HG02759 (cell line): ENCODE data around the gene PPP1R26.
"Not testable (repeated sequence)": the region's sequence is repeated elsewhere in the genome, so short reads cannot be mapped to it uniquely, and the experiment has no call there.

Experiments used
- ATAC-seq: cut with Tn5 transposase; IDR thresholded peaks from one replicate; pipeline ENCODE4 v1.9.1; 2021; ENCODE audit warnings: mild to moderate bottlenecking, moderate library complexity; ENCODE audit not compliant: unreplicated experiment

PPP1R26 gene

DNA sequence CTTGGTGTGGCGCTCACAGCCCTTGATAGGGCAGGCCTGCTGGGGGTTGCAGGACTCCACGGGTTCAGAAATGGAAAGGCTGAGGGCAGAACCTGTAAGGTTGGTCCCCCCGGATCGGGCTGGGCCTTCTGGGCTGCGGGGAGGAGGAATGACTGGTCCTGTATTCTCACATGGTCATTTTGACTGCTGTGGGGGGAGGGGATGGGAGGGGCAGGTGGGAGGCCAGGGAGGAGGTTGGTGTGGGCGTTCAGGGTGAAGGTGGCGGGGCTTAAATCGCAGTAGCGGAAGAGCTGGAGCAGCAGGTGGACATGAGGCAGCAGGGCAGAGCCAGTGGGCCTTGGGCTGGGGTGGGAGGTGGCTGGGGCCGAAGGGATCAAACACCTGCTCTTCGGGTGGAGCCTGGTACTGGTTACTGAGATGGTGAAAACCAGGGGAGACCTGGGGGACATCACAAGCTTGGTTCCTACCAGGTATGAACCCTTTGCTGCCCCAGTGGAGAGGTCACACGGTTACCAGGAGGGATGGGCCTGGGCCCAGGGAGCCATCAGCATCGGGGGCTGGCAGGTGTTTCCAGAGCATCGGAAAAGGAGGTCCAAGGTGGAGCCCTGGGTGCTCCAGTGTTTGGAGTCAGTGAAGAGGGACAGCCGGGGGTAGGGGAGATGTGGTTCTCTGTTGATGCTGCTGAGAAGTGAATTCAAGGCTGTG, 22.7 kb downstream of the PPP1R26 start:
- ATAC-seq = no peak

DNA sequence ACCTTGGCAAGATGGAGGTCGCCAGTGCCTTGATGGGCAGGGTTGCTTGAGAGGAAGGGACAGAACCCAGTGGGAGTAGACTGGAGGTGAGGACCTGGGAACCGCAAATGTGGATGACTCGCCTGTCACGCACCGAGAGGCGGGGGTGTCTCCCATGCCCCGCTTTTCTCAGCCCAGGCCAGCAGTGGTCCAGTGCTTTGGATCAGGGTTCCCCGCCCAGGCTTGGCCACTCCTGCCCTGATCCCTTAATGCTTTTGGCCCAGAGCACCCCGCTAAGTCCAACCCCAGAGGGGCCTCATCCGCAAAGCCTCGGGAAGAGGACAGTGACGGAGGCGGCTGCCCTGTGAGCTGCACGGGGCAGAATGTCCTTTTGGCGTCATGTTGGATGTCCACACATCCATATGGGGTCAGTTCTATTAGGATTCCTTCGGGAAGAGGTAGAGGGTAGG, 23.3 kb downstream of the PPP1R26 start:
- ATAC-seq = no peak

DNA sequence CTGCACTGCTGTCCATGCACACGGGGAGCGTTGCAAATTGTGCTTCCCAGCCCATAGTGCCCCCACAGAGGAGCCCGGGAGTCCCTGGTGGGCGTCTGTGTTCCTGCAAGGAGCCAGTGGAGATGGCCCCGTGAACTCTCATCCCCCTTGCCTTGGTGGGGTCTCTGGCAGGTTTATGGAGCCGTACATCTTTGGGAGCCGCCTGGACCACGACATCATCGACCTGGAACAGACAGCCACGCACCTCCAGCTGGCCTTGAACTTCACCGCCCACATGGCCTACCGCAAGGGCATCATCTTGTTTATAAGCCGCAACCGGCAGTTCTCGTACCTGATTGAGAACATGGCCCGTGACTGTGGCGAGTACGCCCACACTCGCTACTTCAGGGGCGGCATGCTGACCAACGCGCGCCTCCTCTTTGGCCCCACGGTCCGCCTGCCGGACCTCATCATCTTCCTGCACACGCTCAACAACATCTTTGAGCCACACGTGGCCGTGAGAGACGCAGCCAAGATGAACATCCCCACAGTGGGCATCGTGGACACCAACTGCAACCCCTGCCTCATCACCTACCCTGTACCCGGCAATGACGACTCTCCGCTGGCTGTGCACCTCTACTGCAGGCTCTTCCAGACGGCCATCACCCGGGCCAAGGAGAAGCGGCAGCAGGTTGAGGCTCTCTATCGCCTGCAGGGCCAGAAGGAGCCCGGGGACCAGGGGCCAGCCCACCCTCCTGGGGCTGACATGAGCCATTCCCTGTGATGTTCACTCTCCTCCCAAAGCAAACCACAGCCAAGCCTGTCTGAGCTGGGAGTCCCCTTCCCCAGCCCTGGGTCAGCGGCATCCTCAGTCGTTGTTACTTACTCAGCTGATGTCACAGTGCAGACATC, 24.0 kb downstream of the PPP1R26 start:
- ATAC-seq = no peak

DNA sequence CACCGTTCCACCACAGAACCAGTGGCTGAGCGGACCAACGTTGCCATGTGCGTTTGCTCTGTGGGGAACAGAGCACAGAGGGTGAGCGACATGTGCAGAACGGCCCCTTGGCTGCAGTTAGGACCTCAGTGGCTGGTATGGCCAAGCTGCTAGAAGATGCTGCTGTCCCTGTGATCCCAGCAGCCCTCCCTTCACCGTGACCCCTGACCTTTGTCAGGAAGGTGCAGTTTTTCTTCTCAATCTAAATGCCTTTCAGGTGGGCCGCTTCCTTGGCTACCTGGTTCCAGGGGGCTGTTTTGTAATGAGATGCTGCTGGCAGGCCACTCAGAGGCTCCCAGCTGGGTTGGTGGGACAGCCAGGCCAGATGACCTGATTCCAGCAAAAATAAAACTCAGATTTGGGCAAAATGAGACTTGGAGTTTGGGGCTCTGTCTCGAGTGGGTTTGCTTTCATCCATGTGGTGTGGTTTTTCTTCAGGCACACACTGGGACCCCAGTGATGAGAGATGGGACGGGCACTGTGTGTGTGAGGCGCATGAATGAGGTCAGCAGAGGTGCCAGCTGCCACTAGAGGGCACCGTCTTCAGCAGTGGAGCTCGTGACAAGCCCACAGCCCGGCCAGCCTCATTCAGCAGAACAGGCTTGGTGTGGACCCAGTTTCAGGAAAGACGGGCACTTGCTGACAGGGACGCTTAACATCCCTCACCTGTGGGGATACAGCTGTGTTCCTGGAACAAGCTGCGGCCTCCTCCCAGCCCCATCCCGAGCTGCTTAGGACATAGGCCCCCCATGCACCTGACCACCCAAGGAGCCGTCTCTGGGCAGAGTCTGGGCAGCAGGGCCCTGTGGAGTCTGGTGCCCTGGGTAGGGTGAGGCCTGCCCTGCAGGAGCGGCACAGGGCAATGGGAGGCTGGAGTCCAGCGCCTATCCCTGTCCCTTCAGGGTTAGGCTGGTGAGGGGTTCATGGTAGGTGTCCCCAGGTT, 25.0 kb downstream of the PPP1R26 start:
- ATAC-seq = no peak

DNA sequence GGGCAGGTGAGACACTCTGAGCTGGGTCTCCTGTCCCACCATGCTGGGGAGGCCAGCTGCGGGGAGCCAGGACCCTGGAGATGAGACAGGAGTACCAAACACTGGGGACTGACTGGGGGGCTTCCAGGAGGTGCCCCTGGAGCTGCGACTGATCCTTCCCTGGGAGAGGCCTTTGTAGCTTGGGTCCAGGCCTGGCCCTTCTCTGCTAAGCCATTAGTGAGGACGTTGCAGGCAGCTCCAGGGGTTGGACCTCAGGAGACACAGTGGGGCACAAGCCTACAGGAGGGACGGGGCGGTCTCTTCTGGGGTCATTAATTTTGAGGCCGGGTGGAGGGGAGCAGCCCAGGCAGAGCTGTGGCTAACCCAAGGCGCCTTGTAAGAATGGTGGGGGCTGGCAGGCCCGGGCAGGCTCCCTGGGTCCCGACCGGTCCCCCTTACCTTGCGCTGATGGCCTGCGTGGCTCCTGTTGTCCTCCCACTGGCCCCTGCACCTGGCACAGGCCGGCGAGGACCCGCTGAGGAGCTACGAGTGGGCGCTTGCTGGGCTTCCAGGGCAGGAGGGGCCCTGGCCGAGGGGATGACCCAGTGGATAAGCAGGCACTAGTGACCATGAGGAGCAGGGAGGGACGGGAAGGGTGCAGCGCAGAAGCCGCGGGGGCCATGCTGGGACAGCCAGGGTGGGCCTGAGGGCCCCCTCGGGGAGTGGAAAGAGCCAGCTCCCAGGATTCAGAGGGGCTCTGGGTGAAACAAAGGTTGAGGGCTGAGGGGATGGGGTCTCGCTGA, 26.0 kb downstream of the PPP1R26 start:
- no peak for ATAC-seq

DNA sequence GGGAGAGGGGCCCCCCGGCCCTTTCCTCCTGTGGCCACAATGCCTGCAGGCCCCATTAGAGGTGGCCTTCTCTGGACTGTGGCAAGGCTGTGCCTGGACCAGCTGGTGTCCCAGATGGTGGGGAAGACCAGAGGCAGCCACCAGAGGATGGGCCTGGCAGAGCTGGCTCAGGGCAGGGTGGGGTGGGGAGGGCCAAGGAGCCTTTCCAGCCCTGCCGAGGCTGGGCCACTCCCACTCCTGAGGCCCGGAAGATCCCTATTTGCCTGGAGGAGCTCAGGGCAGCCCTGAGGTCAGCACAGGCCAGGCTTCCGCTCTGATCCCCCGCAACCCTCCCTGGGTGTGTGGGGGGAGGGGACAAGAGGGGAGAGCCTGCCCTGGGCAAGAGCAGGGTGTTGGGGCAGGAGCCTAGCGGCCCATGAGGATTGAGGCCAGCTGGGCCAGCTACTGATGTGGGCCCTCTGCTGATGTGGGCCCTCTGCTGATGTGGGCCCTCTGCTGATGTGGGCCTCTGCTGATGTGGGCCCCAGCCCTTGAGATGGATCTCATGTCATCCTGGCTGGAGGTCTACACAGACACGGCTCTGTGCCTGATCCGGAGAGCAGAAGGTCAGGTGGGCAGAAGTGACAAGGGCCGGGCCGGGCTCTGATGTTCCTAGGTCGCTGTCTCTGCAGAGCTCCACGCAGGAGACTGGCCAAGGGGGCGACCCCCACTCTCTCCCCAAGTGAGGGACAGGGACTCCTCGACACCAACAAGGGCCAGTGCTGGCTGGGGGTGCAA, 26.9 kb downstream of the PPP1R26 start:
- no peak for ATAC-seq

DNA sequence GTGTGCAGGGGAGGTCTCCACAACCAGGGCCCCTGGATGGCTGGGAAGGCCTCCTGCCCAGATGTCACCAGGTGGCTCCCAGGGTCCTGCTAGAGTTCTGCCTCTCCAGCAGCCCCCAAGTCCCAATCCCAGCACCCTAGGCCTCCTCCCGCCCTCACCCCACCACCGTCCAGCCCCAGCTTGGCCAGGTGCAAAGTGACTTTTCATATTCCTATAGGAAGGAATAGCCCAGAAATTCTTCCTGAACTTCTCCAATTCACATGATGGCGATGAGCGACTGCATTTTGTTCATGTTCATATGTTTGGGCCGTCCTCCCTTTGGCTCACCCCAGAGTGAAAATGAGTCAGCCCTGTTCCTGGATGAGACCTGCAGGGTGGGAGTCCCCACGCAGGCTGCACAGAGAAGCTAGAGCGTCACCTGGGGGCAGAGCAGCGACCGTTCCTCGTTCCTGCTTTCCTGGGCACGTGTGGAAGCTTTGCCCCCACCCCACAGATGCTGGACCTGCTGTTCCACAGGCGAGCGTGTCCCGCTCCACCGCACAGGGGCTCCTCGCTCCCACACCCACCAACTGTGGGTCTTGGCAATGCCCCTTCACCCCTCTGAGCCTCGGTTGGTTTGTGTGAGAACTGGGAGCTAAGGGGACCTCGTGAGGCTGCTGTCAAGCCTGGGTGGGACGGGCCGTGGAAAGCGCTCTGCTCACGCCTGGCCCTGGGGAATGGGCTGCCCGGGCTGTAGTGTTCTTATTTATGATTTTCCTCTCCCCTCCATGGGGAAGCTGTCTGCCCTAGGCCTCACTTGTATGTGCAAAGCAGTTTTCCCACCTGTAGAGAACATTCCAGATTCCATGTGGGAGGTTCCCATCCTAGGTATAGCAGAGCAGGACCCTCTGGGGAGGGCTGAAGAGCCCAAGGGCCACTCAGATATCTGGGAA, 27.8 kb downstream of the PPP1R26 start:
- no peak for ATAC-seq

GRCh38 chr9:135508211-135508820, 28.7 kb downstream of the PPP1R26 start:
- ATAC-seq = no peak

DNA sequence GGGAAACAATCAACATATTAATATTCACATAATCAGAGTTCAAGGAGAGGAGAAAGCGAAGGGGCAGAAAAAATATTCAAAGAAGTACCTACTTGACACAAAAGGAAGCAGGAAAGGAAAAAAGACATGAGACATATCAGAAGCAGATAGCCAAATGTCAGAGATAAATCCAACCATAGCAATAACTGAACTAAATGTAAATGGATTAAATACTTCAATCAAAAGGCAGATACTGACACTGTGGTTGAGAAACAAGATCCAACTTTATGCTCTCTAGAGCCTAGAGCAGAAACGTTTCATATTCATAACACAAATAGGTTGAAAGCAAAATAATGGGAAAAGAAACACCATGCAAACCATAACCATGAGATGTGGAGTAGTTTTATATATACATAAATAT, 29.9 kb downstream of the PPP1R26 start:
- ATAC-seq = no peak

DNA sequence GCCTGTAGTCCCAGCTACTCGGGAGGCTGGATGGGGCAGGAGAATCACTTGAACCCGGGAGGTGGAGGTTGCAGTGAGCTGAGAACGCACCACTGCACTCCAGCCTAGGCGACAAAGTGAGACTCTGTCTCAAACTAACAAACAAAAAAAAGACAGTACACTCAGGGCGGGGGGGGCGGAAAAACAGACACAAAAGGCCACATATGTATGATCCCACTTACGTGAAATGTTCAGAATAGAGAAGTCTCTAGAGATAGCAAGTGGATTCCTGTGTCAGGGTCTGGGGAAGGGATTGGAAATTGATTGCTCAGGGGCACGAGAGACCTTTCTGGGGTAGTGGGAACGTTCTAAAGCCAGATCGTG, 32.6 kb downstream of the PPP1R26 start:
- no peak for ATAC-seq

DNA sequence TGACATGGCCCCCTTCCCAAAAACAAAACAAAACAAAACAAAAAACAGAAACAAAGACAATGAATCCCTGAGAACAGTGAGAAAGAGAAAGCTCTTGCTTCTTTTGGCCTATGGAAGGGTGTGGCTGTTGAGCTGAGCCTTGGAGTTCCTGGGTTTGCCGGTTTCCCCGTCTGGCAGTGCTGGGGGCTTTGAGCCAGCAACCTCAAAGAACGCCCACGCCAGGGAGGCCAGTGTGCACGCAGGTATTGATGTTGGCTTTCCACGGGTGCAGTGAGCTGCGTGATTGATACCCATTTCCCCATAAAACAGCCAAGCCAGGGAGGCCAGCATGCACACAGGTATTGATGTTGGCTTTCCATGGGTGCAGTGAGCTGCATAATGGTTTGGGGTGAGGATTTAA, 33.3 kb downstream of the PPP1R26 start:
- ATAC-seq = no peak

GRCh38 chr9:135513351-135513846, 33.8 kb downstream of the PPP1R26 start:
- no peak for ATAC-seq

GRCh38 chr9:135513906-135514305, 34.3 kb downstream of the PPP1R26 start:
- not testable (repeated sequence) for ATAC-seq

- ATAC-seq = no peak
These were observed 34.9 kb downstream of the PPP1R26 start for GRCh38 chr9:135514342-135515082.

DNA sequence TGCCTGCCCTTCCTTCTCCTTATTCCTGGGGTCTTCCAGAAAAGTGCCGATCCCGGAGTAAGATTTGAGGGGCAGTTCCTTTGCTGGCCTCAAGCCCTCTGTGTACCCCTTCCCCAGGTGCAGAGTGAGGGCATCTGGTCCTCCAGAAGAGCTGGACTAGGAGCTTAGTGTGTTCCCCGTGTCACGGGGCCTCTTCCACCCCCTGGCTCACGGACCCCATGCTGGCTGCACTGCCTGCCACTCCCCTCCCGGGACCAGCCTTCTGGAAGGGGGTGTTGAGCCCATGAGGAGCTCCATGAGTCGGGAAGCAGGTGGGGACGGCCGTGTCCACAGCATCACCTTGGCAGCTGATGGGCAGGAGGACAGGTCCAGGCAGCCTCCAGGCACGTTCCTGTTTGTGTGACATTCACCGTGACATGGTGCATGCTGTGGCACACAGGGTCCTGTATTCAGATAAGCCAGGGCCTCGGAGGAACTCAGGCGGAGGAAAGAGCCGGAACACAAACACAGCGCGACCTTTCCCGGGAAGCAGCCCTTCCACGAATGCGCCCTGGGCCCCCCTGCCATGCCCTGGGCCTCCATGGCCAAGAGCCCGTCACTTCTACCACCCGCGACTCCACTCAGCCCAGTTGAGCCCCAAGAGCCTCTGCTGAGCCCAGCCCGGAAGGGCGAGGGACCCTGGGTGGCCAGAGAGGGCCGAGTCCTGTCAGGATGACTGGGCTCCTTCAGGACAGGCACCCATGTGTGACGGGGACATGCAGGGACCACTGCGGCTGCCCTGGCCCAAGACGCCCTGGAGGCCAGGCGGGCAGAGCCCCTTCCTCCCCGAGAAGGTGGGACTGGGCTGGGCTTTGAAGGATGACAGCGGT, 35.7 kb downstream of the PPP1R26 start:
- ATAC-seq = no peak
